Body of pancreas (tissue), 4 donors: ENCODE measurements around the gene PTEN.
"Not testable (repeated sequence)": the region's sequence is repeated elsewhere in the genome, so short reads cannot be mapped to it uniquely, and the experiment has no call there.

Experiments
- CTCF ChIP-seq, 7 experiments: fragments of 450-650 bp in 4 of 7; fragments of 200-600 bp in 3 of 7; sonication (generic) in 3 of 7; IDR thresholded peaks; one replicate each; pipeline ENCODE4 v1.5.1; 2016 to 2019; ENCODE audit warnings: antibody characterized with exemption in 7 of 7
- POLR2A ChIP-seq, 3 donors: fragments of 450-650 bp; IDR thresholded peaks; one replicate each; pipeline ENCODE4 v1.6.1; 2016; ENCODE audit warnings: antibody characterized with exemption in 3 of 3, mild to moderate bottlenecking in 2 of 3

DNA sequence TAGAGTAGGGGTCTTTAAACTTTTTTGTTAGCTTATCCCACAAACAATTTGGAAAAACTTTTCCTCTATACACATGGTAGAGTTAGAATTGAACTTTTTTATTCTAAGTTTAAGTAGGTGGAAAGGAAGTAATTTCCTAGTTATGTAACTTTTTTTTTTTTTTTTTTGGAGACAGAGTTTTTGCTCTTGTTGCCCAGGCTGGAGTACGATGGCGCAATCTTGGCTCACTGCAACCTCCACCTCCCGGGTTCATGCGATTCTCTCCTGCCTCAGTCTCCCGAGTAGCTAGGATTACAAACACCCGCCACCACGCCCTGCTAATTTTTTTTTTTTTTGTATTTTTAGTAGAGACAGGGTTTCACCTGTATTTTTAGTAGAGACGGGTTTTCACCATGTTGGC, 16.7 kb upstream of the PTEN start:
- TF ChIP-seq CTCF, POLR2A (IDR thresholded peaks at IDR 0.05): not testable (repeated sequence)
